K562 (cell line): Measurements from ENCODE around the gene NOD2. TPM values are rescaled to one million over a fixed set of nuclear protein-coding genes. Genes with fewer than 3 reads are reported as not detected.

Source experiments
- ATAC-seq: fragments of 200-7000 bp; cut with Tn5 transposase; 3 replicates; pipeline ENCODE4 v1.9.1; 2020; ENCODE audit warnings: moderate library complexity
- BruUV-seq: library from RNA; stranded (reverse); fragments of 400-500 nt; replicated peaks from 2 replicates; lab custom pipeline; 2021; lab: Mats Ljungman, UMichigan
- CTCF ChIA-PET: fragments of 300-600 bp; formaldehyde crosslinking; extraction: SDS; loops from one replicate; lab custom pipeline; 2021; ENCODE audit warnings: low intra/inter-chr PET ratio; lab: Yijun Ruan, JAX
- POLR2A ChIA-PET: fragments of 300-600, 350-650 bp; sonication (Branson Sonifier 250); formaldehyde crosslinking; extraction: SDS; loops from one replicate; lab custom pipeline; 2021; ENCODE audit warnings: antibody characterized with exemption, inconsistent platforms; lab: Yijun Ruan, JAX
- DNase-seq, 4 experiments: peaks; one replicate each; pipeline versions ENCODE4 v3.0.0 to v3.0.0-alpha.2; 2011 to 2018; ENCODE audit warnings: low spot score in 3 of 4, mixed read lengths in 3 of 4; ENCODE audit errors: extremely low read depth in 1 of 4
- FAIRE-seq: peaks from 2 replicates; lab custom pipeline; 2011; peaks lifted over from hg19 to GRCh38; lab: Jason Lieb, UNC
- H2AFZ ChIP-seq: 2 replicates; pipeline ENCODE4 v1.6.0; 2011; ENCODE audit warnings: low read depth, low read length, control low read depth, inconsistent platforms
- H3K27ac ChIP-seq: fragments of 200-600 bp; 3 replicates; pipeline ENCODE4 v1.8.0; 2011; ENCODE audit warnings: low read depth, mild to moderate bottlenecking, control low read depth, inconsistent platforms, low read length, moderate library complexity, mixed read lengths; ENCODE audit errors: extremely low read depth
- H3K27me3 ChIP-seq, 2 experiments: fragments of 300-600 bp in 1 of 2; 2 replicates in 1 of 2; 3 replicates in 1 of 2; pipeline versions ENCODE4 v1.6.0 to v1.8.0; 2011; ENCODE audit warnings: inconsistent platforms in 2 of 2, low read length in 2 of 2, mild to moderate bottlenecking in 1 of 2, mixed read lengths in 1 of 2, moderate library complexity in 1 of 2; ENCODE audit not compliant: control insufficient read depth in 2 of 2, insufficient read depth in 2 of 2
- H3K36me3 ChIP-seq: fragments of 300-600 bp; 3 replicates; pipeline ENCODE4 v1.8.0; 2011; ENCODE audit warnings: mild to moderate bottlenecking, low read length, inconsistent platforms; ENCODE audit not compliant: control insufficient read depth, insufficient read depth
- H3K4me1 ChIP-seq, 2 experiments: fragments of 200-600 bp in 1 of 2; replicated peaks in 1 of 2; 2 replicates in 1 of 2; 3 replicates in 1 of 2; pipeline versions ENCODE4 v1.5.1 to v1.8.0; 2011; ENCODE audit warnings: inconsistent platforms in 2 of 2, low read length in 2 of 2, mild to moderate bottlenecking in 1 of 2, mixed read lengths in 1 of 2, moderate library complexity in 1 of 2; ENCODE audit not compliant: control insufficient read depth in 2 of 2, insufficient read depth in 2 of 2
- H3K4me2 ChIP-seq: 2 replicates; pipeline ENCODE4 v1.6.1; 2011; ENCODE audit warnings: low read length, control low read depth, inconsistent platforms, mixed read lengths; ENCODE audit not compliant: insufficient read depth
- H3K4me3 ChIP-seq: fragments of 200-600 bp; sonication (generic), shearing (Covaris generic); 2 replicates; pipeline ENCODE4 v1.5.1; 2016; ENCODE audit warnings: control low read depth, inconsistent platforms
- H3K79me2 ChIP-seq: fragments of 200-600 bp; 3 replicates; pipeline ENCODE4 v1.8.0; 2011; ENCODE audit warnings: low read length, inconsistent platforms; ENCODE audit not compliant: control insufficient read depth, insufficient read depth
- H3K9ac ChIP-seq, 2 experiments: 2 replicates each; pipeline versions ENCODE4 v1.6.0 to v1.6.1; 2011; ENCODE audit warnings: low read depth in 2 of 2, low read length in 2 of 2, control low read depth in 1 of 2, inconsistent platforms in 1 of 2, mild to moderate bottlenecking in 1 of 2, mixed read lengths in 1 of 2; ENCODE audit not compliant: insufficient read depth in 1 of 2
- H3K9me1 ChIP-seq: one replicate; pipeline ENCODE4 v1.6.0; 2011; ENCODE audit warnings: inconsistent platforms, mild to moderate bottlenecking, low read length, moderate library complexity; ENCODE audit not compliant: control insufficient read depth, insufficient read depth
- H3K9me3 ChIP-seq: replicated peaks from 2 replicates; pipeline ENCODE4 v1.5.1; 2011; ENCODE audit warnings: low read depth, low read length, inconsistent platforms; ENCODE audit not compliant: control insufficient read depth, insufficient read depth
- H4K20me1 ChIP-seq: replicated peaks from 2 replicates; pipeline ENCODE4 v1.6.1; 2011; ENCODE audit warnings: low read length, inconsistent platforms, mixed read lengths; ENCODE audit not compliant: control insufficient read depth, insufficient read depth
- ATF7 ChIP-seq: fragments of 450-650 bp; IDR thresholded peaks from 2 replicates; pipeline ENCODE4 v1.7.1; 2014; ENCODE audit warnings: mild to moderate bottlenecking, moderate library complexity
- CBX2 ChIP-seq: fragments of 200-600 bp; sonication (generic); IDR thresholded peaks from one replicate; pipeline ENCODE4 v1.6.1; 2012; ENCODE audit warnings: mild to moderate bottlenecking, low read length, inconsistent platforms; ENCODE audit not compliant: insufficient read depth, poor library complexity, severe bottlenecking
- E2F1 ChIP-seq: sonication (generic); formaldehyde crosslinking; IDR thresholded peaks from 2 replicates; pipeline ENCODE4 v1.8.1; 2023; ENCODE audit warnings: mild to moderate bottlenecking, missing genetic modification reagents, moderate library complexity
- MCM3 ChIP-seq: fragments of 450-650 bp; IDR thresholded peaks from 2 replicates; pipeline ENCODE4 v1.6.1; 2016
- NCOA4 ChIP-seq: fragments of 450-650 bp; IDR thresholded peaks from 2 replicates; pipeline ENCODE4 v1.6.1; 2018; ENCODE audit warnings: mild to moderate bottlenecking; ENCODE audit not compliant: partially characterized antibody
- SRSF9 ChIP-seq: fragments of 200-400 bp; formaldehyde crosslinking; IDR thresholded peaks from 2 replicates; pipeline ENCODE4 v1.6.1; 2017; ENCODE audit warnings: low read depth, low read length, borderline replicate concordance
- TFAM ChIP-seq: fragments of 250-450 bp; sonication (Bioruptor Pico); conservative IDR thresholded peaks from 2 replicates; pipeline ENCODE4 v1.5.0; 2021; ENCODE audit warnings: mild to moderate bottlenecking, moderate library complexity
- THRB ChIP-seq: fragments of 450-650 bp; formaldehyde crosslinking; conservative IDR thresholded peaks from 2 replicates; pipeline ENCODE4 v1.4.0; 2022; ENCODE audit warnings: mild to moderate bottlenecking, missing genetic modification characterization
- ZBTB7A ChIP-seq: IDR thresholded peaks from 2 replicates; pipeline ENCODE4 v1.6.1; 2011; ENCODE audit warnings: low read depth, mild to moderate bottlenecking, low read length, moderate library complexity, borderline replicate concordance; ENCODE audit not compliant: control insufficient read depth
- ZBTB8A ChIP-seq: fragments of 450-650 bp; IDR thresholded peaks from 2 replicates; pipeline ENCODE4 v1.6.1; 2018; ENCODE audit warnings: mild to moderate bottlenecking, moderate library complexity; ENCODE audit not compliant: partially characterized antibody
- ZNF197 ChIP-seq: fragments of 200-800 bp; sonication (Bioruptor generic); IDR thresholded peaks from 2 replicates; pipeline ENCODE4 v1.6.1; 2016; ENCODE audit warnings: low read depth, missing genetic modification characterization, missing compliant biosample characterization
- ZNF316 ChIP-seq: fragments of 450-650 bp; IDR thresholded peaks from 2 replicates; pipeline ENCODE4 v1.6.1; 2016
- WGBS: fragments of 100-300 bp; shearing (Covaris generic); methylation state at CpG from one replicate; pipeline ENCODE4 v1.1.6; 2016; ENCODE audit warnings: low coverage, mixed read lengths; ENCODE audit not compliant: insufficient coverage; ENCODE audit errors: missing lambda C conversion rate; 5-methylcytosine and 5-hydroxymethylcytosine counted together
- in situ Hi-C: fragments of 300-500 bp; cut with MboI; formaldehyde crosslinking; loops from 4 replicates; pipeline ENCODE4 v1.15.0; 2018; ENCODE audit warnings: inconsistent platforms, mixed read lengths
- intact Hi-C: fragments of 100-400 bp; cut with micrococcal nuclease; formaldehyde crosslinking; loops from 2 replicates; pipeline ENCODE4 v1.14.2; 2022
- polyA plus RNA-seq, 8 experiments: library from polyadenylated mRNA; depleted of rRNA in 4 of 8; stranded (reverse) in 5 of 8; unstranded in 3 of 8; fragments of >200 nt; fragmentation: Nextera tagmentation in 2 of 8; fragmentation: Illumina TruSeq in 1 of 8; extraction: Ambion mirVana in 2 of 8; extraction: Trizol in 1 of 8; gene quantifications; 2 replicates each; pipeline versions ENCODE4 v1.2.1 to v1.2.3, GENCODE V29; 2011 to 2014; ENCODE audit warnings: inconsistent platforms in 1 of 8, missing spikeins in 1 of 8
- total RNA-seq, 7 experiments: library from RNA; depleted of rRNA in 6 of 7; stranded (reverse); fragments of >200 nt in 6 of 7; fragmentation: Illumina TruSeq in 2 of 7; extraction: Trizol in 2 of 7; gene quantifications; 2 replicates each; pipeline versions ENCODE4 v1.2.1 to v1.2.3, GENCODE V29; 2011 to 2021; ENCODE audit warnings: low replicate concordance in 1 of 7

The NOD2 gene
- total and polyA plus RNA-seq, 9 of the 15 experiments (the other 6 are each of a cell fraction or from before 2014, with no cell fraction given) = 0.04 TPM; not detected in 8

- no peak overlapping the region for H3K4me3 ChIP-seq
- H3K9me1 ChIP-seq = no peaks in the 10 kb centered on the region
- no peaks in the 10 kb centered on the region for H3K79me2 ChIP-seq
- no peaks in the 10 kb centered on the region for H3K4me1 ChIP-seq
- no peak overlapping the region for H3K9ac ChIP-seq
- no peak overlapping the region for H3K4me2 ChIP-seq
- CTCF ChIA-PET = no interaction called here
- no peak overlapping the region for H2AFZ ChIP-seq
- in situ Hi-C loops (no loop called here), intact Hi-C loops (no loop called here)
- no TSS peak for BruUV-seq
- TF ChIP-seq THRB (CRISPR knock-in tag) (no peak), CBX2 (no peak), ZNF316 (no peak)
- ATAC-seq (no peak), DNase-seq (no peak), FAIRE-seq (no peak)
- no peak overlapping the region for H3K27ac ChIP-seq
- H3K36me3 ChIP-seq = no peaks in the 10 kb centered on the region
- POLR2A ChIA-PET = interaction anchor here (0.6 to 1.3 kb wide), 2 partner anchors 10 to 485 kb away, joined by 4 to 5 read pairs; no protein-coding TSS in a partner anchor
- no peaks in the 10 kb centered on the region for H4K20me1 ChIP-seq
- no peaks in the 10 kb centered on the region for H3K9me3 ChIP-seq
- H3K27me3 ChIP-seq = no peaks in the 10 kb centered on the region
- 34% methylated on average over 3 of the region's 3 CpGs for WGBS
Measured at GRCh38 chr16:50756473-50756872, 63.1 kb downstream of the NOD2 start.

- Histone ChIP-seq H3K9ac (no peak overlapping the region), H2AFZ (no peak overlapping the region), H3K27ac (no peak overlapping the region), H3K4me3 (no peak overlapping the region), H3K4me2 (no peak overlapping the region), H3K9me1 (no peaks in the 10 kb centered on the region), H3K36me3 (no peaks in the 10 kb centered on the region), H4K20me1 (no peaks in the 10 kb centered on the region)
- DNase-seq = no peak
- POLR2A ChIA-PET = no interaction called here
- CTCF ChIA-PET = no interaction called here
- no peak for FAIRE-seq
- in situ Hi-C loops = no loop called here
- no TSS peak for BruUV-seq
- no peak for ATAC-seq
- TF ChIP-seq ZNF197 (CRISPR knock-in tag) (no peak), E2F1 (CRISPR knock-in tag) (no peak), NCOA4 (no peak), ZBTB8A (no peak), MCM3 (no peak), TFAM (CRISPR knock-in tag) (no peak), ZBTB7A (no peak), SRSF9 (no peak), ATF7 (no peak)
- TF ChIP-seq, all 486 proteins: peak for 0
- Histone ChIP-seq H3K79me2 (no peaks in the 10 kb centered on the region), H3K27me3 (no peaks in the 10 kb centered on the region), H3K9me3 (no peaks in the 10 kb centered on the region), H3K4me1 (peaks cover 0 to 4% of the 10 kb centered on the region in 2 experiments; a peak in 1 of 5 replicates)
- intact Hi-C loops = no loop called here
- 25% methylated on average over 1 of the region's 1 CpG for WGBS
Measured at GRCh38 chr16:50761267-50761666, 67.9 kb downstream of the NOD2 start.
